NCI-H446 (cell line): ENCODE measurements around the gene GLIPR1.
A peak's percentile ranks its signal among the peaks of the same experiment; 100 is the strongest.
"Not testable (repeated sequence)": the region's sequence is repeated elsewhere in the genome, so short reads cannot be mapped to it uniquely, and the experiment has no call there.

ENCODE experiments used
- DNase-seq, 2 experiments: peaks; one replicate each; lab custom pipeline; 2025; lab: John Stamatoyannopoulos, UW

Gene GLIPR1

GRCh38 chr12:75480469-75480949, at the start of gene GLIPR1:
Gene GLIPR1, plus strand, starts transcription at chr12:75480755. Its CDS starts 126 bp downstream, at chr12:75480881.
- DNase-seq, result peak in 1 of 2 experiments; percentile 30

DNA sequence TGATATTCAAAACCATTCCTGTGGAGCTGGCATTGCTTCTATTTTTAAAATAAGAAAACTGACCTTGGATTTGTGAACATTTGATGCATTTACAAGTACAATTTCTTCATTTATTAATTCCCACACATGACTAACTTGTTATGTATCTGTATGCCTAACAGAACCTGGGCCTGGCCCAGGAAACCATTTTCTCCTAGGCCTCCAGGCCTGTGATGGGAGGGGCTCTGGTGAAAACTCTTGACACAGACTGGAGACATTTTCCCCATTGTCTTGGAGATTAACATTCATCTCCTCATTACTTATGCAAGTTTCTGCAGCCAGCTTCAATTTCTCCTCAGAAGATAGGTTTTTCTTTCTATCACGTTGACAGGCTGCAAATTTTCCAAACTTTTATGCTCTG, 47.6 kb upstream of the GLIPR1 start:
- no peak for DNase-seq

- no peak for DNase-seq
Measured at GRCh38 chr12:75437564-75437963, 43.0 kb upstream of the GLIPR1 start.

DNA sequence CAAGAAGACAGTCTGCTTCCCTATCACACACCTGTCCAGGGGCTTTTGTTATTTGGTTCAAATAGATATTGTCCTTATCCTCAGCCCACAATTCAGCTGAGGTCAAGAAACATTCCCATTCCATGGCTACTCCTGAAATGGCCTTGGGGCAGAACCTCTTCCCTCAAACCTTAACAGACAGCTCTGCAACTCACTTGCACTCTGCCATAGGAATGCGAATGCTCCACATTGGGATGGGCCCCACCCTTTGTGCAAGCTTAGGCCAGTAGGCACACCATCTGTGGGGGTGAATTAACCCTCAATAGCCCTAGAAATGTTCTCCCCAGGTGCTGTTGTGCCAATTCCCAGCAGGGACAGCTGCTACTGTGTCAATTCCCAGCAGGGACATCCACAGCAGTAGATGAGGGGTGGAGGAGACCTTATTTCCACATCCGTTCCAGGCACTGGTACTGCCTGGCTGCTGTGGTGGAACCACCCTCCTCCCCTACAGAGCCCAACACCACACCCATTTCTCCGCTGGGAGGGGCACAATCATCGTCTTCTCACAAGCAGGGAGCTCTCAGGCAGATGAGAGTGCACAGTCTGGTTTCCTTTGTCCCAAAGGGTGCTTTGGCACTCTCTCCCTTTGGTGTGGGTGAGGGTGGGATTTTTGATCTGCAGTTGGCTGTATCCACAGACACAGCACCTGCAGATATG, 42.3 kb upstream of the GLIPR1 start:
- no peak for DNase-seq

DNA sequence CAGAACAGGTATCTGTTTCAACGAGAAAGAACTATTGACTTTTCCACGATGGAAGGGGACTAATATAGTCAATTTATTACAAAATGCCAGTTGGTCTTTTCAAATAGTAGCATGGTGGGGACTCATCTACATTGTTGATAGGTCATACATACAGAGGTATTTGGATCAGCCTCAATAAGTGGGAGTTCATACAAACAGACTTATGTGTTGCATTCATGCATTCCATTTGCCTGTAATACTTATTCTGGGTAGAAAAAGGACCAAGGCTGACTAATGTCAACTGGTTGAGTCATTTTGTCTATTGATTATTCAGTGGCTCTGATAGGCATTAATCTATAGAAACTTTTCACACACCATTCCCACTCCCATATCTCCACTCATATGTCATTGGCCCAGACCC, 41.5 kb upstream of the GLIPR1 start:
- DNase-seq, result no peak

- no peak for DNase-seq
Measured at GRCh38 chr12:75439930-75440329, 40.6 kb upstream of the GLIPR1 start.

- not testable (repeated sequence) for DNase-seq
Measured at GRCh38 chr12:75441687-75442449, 38.7 kb upstream of the GLIPR1 start.

DNA sequence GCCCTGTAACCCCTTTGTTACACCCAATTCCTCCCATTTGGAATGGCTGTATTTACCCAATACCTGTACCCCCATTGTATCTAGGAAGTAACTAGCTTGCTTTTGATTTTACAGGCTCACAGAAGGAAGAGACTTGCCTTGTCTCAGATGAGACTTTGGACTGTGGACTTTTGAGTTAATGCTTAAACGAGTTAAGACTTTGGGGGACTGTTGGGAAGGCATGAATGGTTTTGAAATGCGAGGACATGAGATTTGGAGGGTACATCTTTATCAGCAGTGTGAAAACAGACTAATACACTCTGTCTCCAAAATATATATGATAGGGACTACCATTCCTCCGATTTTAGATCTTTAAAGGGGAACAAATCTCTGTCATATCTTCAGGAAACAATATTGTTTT, 38.1 kb upstream of the GLIPR1 start:
- not testable (repeated sequence) for DNase-seq

DNA sequence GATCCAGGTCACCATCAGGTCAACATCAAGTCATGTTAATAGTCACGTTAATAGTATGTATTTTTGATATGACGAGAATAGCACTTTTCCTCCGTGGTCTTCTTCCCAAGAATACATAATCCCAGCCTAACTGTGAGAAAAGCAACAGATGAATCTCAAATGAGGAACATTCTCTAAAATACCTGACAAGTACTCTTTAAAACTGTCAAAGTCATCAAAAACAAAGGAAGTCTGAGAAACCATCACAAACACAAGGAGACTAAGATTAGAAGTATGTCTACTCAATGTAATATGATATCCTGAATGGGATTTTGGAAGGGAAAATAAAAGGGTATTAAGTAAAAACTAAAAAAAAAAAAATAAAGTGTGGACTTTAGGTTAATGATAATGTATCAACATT, 36.8 kb upstream of the GLIPR1 start:
- no peak for DNase-seq

DNA sequence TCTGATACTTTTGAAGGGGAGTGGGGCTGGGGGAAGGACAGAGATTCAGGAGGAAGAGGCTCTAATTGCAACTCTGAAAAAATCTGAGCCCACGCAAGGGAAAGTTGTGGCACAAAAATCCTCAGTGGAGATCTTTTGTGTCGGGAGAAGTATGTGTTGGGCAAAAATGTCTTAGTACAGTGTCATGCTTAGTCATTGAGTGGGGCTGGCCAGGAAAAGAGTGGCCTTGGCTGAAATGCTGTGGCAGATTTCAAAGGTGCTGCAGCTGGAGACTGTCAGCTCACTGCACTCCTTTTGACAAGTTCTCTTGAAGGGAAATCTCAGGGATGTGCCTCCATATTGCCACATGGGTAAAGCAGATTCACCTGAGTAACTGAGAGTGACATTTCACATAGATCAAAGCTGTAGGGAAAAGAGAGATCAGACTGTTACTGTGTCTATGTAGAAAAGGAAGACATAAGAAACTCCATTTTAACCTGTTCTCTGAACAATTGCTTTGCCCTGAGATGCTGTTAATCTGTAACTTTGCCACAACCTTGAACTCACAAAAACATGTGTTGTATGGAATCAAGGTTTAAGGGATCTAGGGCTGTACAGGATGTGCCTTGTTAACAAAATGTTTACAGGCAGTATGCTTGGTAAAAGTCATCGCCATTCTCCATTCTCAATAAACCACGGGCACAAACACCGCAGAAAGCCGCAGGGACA, 36.0 kb upstream of the GLIPR1 start:
- no peak for DNase-seq

- DNase-seq, result not testable (repeated sequence)
Measured at GRCh38 chr12:75445137-75445507, 35.4 kb upstream of the GLIPR1 start.

GRCh38 chr12:75446857-75447256, 33.7 kb upstream of the GLIPR1 start:
- no peak for DNase-seq

DNA sequence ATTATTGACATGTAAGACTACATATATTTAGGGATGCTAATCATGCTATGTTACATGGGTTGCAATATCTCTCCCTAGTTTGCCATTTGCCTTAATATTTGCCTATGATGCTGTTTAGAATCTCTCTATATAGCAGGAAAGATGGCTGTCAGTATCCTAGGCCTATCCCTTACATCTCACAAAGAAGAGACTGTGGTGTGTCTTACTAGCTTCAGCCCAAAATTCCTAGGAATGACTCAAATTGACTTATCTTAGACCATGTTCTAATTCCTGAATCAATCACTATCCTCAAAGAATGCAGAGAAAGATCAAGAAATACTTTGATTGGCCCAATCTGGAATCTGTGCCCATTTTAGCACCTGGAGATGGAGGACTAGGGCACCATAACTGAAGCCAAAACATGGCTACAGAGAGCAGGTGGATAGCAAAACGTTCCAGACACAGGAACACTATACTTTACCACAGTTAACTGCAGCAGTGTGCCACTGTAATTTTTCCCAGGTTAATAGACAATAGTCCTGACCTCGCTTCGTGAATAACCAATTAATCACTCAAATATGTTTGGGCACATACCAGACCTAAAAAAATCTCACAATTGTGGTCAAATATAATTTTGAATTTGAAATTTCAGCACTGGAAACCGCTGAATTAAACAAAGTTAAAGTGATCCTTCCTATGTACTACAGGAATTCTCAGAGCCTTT, 32.7 kb upstream of the GLIPR1 start:
- DNase-seq, result no peak

- DNase-seq, result no peak
Measured at GRCh38 chr12:75452675-75453330, 27.8 kb upstream of the GLIPR1 start.

DNA sequence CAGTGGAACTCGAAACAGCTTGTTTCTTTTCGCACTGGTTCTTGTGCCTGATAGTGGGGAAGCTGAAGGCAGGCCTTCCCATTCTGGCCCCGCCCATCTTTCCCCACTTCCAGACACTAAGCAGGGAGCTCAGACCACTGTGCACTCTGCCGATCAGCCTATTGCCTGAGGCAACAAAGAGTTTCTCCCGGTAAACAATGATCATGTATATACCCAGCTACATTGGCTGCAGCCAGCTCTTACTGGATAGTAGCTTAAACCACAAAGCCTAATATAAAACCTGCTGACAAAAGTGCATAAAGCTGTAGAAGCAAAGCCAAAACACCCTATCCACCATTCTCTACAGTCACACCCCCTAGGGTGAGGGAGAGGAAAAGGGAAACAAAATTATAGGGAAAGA, 24.7 kb upstream of the GLIPR1 start:
- no peak for DNase-seq

DNA sequence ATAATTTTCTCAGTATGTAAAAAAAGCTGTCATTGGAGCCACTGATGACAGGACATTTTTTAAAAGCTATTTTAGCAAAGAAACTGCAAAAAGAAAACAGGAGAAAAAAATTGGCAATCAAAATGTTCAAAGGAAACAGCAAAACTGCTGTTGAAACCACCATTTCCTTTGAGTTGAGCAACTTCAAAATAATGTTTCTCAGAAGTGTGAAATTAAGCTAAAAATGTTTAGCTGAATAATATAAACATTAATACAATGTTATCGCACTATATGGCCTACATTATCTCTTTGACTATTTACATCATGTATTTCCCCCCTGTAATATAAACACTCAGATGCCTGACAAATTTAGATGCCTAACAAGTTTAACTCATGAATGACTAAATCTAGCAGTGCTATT, 23.4 kb upstream of the GLIPR1 start:
- no peak for DNase-seq

- not testable (repeated sequence) for DNase-seq
Measured at GRCh38 chr12:75457866-75458265, 22.7 kb upstream of the GLIPR1 start.

DNA sequence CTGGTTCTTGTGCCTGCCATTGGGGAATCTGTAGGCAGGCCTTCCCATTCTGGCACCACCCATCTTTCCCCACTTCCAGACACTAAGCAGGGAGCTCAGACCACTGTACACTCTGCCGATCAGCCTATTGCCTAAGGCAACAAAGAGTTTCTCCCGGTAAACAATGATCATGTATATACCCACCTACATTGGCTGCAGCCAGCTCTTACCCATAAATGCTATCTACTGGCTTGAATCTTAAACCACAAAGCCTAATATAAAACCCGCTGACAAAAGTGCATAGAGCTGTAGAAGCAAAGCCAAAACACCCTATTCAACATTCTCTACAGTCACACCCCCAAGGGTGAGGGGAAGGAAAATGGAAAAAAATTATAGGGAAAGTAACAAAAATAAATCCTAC, 20.8 kb upstream of the GLIPR1 start:
- DNase-seq, result no peak

- DNase-seq, result no peak
Measured at GRCh38 chr12:75460204-75460603, 20.4 kb upstream of the GLIPR1 start.

- no peak for DNase-seq
Measured at GRCh38 chr12:75471902-75472890, 8.4 kb upstream of the GLIPR1 start.
